Adrenal gland (tissue), 5 donors: Measurements from ENCODE around the gene C1QTNF12.

Experiments used
- CTCF ChIP-seq, 6 experiments: fragments of 450-650 bp in 4 of 6; fragments of 200-600 bp in 2 of 6; sonication (generic) in 1 of 6; IDR thresholded peaks; 1 replicate in 5 of 6; 2 replicates in 1 of 6; pipeline versions ENCODE4 v1.5.1 to v1.8.0; 2016 to 2021; ENCODE audit warnings: antibody characterized with exemption in 6 of 6, mild to moderate bottlenecking in 2 of 6, moderate library complexity in 1 of 6
- POLR2A ChIP-seq, 2 donors: fragments of 450-650 bp; IDR thresholded peaks; one replicate each; pipeline ENCODE4 v1.6.1; 2017; ENCODE audit warnings: antibody characterized with exemption in 2 of 2, mild to moderate bottlenecking in 2 of 2, moderate library complexity in 1 of 2
- donor health status: DM: no; HTN: no; CAD: no.

GRCh38 chr1:1200876-1201810 is 45.4 kb downstream of the C1QTNF12 start:
- no peak for TF ChIP-seq POLR2A (IDR thresholded peaks at IDR 0.05)
- TF ChIP-seq CTCF (IDR thresholded peaks at IDR 0.05), result no peak
